ENCODE data around the gene ATP1B1.

The ATP1B1 gene

GRCh38 chr1:169143346-169143745 is 36.9 kb downstream of the ATP1B1 start:
- H3K4me2 ChIP-seq = no peak overlapping the region
- no peaks in the 10 kb centered on the region for H3K36me3 ChIP-seq (ENCODE audit: insufficient read depth)
- H3K27ac ChIP-seq = no peak overlapping the region
- H2AFZ ChIP-seq (ENCODE audit: low read depth) = no peak overlapping the region
- TF ChIP-seq CTCF (conservative IDR thresholded peaks at IDR 0.05; ENCODE audit: low read depth, low read length) = no peak
- H3K4me1 ChIP-seq (ENCODE audit: low read depth, poor library complexity, severe bottlenecking) = peaks cover 3% of the 10 kb centered on the region
- no peaks in the 10 kb centered on the region for H3K79me2 ChIP-seq (ENCODE audit: insufficient read depth, low read depth)
- H3K9ac ChIP-seq = no peak overlapping the region
- no peaks in the 10 kb centered on the region for H4K20me1 ChIP-seq (ENCODE audit: insufficient read depth)
- H3K27me3 ChIP-seq (ENCODE audit: insufficient read depth, low read depth) = no peaks in the 10 kb centered on the region
- H3K4me3 ChIP-seq (IDR thresholded peaks at IDR 0.05; ENCODE audit: insufficient read depth, low read depth, low read length) = no peak overlapping the region

- no peak overlapping the region for H3K27ac ChIP-seq
- no peak overlapping the region for H3K4me3 ChIP-seq (IDR thresholded peaks at IDR 0.05; ENCODE audit: insufficient read depth, low read depth, low read length)
- H3K27me3 ChIP-seq (ENCODE audit: insufficient read depth, low read depth) = no peaks in the 10 kb centered on the region
- H3K36me3 ChIP-seq (ENCODE audit: insufficient read depth) = no peaks in the 10 kb centered on the region
- no peak for TF ChIP-seq CTCF (conservative IDR thresholded peaks at IDR 0.05; ENCODE audit: low read depth, low read length)
- peaks cover 6% of the 10 kb centered on the region for H3K4me1 ChIP-seq (ENCODE audit: low read depth, poor library complexity, severe bottlenecking)
- no peak overlapping the region for H3K9ac ChIP-seq
- H3K4me2 ChIP-seq = no peak overlapping the region
- H4K20me1 ChIP-seq (ENCODE audit: insufficient read depth) = no peaks in the 10 kb centered on the region
- H2AFZ ChIP-seq (ENCODE audit: low read depth) = no peak overlapping the region
- H3K79me2 ChIP-seq (ENCODE audit: insufficient read depth, low read depth) = no peaks in the 10 kb centered on the region
Observed at GRCh38 chr1:169143984-169144383, 37.5 kb downstream of the ATP1B1 start.

GRCh38 chr1:169144941-169145626 is 38.6 kb downstream of the ATP1B1 start:
- H4K20me1 ChIP-seq (ENCODE audit: insufficient read depth) = no peaks in the 10 kb centered on the region
- no peak overlapping the region for H3K4me2 ChIP-seq
- H3K4me3 ChIP-seq (IDR thresholded peaks at IDR 0.05; ENCODE audit: insufficient read depth, low read depth, low read length) = no peak overlapping the region
- peaks cover 6% of the 10 kb centered on the region for H3K4me1 ChIP-seq (ENCODE audit: low read depth, poor library complexity, severe bottlenecking)
- no peak overlapping the region for H3K9ac ChIP-seq
- H3K79me2 ChIP-seq (ENCODE audit: insufficient read depth, low read depth) = no peaks in the 10 kb centered on the region
- no peak overlapping the region for H3K27ac ChIP-seq
- TF ChIP-seq CTCF (conservative IDR thresholded peaks at IDR 0.05; ENCODE audit: low read depth, low read length) = no peak
- H2AFZ ChIP-seq (ENCODE audit: low read depth) = no peak overlapping the region
- no peaks in the 10 kb centered on the region for H3K36me3 ChIP-seq (ENCODE audit: insufficient read depth)
- H3K27me3 ChIP-seq (ENCODE audit: insufficient read depth, low read depth) = no peaks in the 10 kb centered on the region

- Histone ChIP-seq H3K36me3 (ENCODE audit: insufficient read depth) (no peaks in the 10 kb centered on the region), H2AFZ (ENCODE audit: low read depth) (no peak overlapping the region), H3K79me2 (ENCODE audit: insufficient read depth, low read depth) (no peaks in the 10 kb centered on the region), H3K9ac (no peak overlapping the region), H3K4me2 (no peak overlapping the region), H3K27ac (no peak overlapping the region), H4K20me1 (ENCODE audit: insufficient read depth) (no peaks in the 10 kb centered on the region), H3K27me3 (ENCODE audit: insufficient read depth, low read depth) (no peaks in the 10 kb centered on the region), H3K4me3 (IDR thresholded peaks at IDR 0.05; ENCODE audit: insufficient read depth, low read depth, low read length) (no peak overlapping the region), H3K4me1 (ENCODE audit: low read depth, poor library complexity, severe bottlenecking) (peaks cover 6% of the 10 kb centered on the region)
- no peak for TF ChIP-seq CTCF (conservative IDR thresholded peaks at IDR 0.05; ENCODE audit: low read depth, low read length)
Observed at GRCh38 chr1:169146576-169147214, 40.2 kb downstream of the ATP1B1 start.
